NCI-H1930 (cell line): Measurements from ENCODE around the gene KCNJ4.

ENCODE experiments used
- DNase-seq, 2 experiments: peaks; one replicate each; lab custom pipeline; 2025; lab: John Stamatoyannopoulos, UW

KCNJ4 gene

DNA sequence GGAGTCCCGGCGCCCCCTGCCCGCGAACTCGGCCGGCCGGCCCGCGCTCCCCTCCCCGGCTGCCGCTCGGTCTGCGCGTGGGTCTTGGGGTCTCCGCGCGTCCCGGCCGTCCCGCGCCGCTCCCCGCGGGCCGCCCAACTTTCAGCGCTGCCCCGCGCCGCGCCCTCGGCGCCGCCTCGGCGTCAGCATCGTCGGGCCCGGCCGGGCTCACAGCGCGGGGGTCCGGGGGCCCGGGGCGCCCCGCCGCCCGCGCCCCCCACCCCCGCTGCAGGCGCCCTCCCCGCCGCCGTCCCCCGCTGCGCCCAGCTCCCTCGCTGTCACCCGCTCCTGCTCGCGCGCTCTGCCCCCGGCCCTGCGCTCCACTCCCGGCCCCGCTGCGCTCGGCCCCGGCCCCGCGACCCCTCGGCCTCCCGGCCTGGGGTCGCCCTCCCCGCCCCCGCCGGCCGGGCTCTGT is at the start of gene KCNJ4:
TSS of gene KCNJ4 (minus strand) at position 124 of the 454 bp plus-strand sequence. CDS start 27,067 bp downstream, outside the sequence.
- DNase-seq, result no peak

DNA sequence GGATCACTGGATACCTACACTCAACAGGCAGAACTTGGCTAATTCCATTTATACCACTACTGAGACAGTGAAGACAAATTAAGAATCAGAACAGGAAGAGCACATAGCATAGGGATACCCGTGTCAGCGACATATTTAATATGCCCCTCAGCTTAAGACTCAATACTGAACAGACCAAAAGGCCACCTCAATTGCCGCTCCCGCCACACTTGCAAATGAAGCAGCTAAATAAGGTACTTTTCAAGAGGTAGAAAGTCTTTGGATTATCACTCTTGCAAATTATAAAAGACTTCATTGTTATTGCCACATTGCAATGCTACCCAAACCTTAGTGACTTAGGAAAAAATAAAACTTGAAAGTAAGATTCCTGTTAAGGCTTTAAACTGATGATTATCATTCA is 48.0 kb upstream of the KCNJ4 start:
- DNase-seq, result no peak

DNA sequence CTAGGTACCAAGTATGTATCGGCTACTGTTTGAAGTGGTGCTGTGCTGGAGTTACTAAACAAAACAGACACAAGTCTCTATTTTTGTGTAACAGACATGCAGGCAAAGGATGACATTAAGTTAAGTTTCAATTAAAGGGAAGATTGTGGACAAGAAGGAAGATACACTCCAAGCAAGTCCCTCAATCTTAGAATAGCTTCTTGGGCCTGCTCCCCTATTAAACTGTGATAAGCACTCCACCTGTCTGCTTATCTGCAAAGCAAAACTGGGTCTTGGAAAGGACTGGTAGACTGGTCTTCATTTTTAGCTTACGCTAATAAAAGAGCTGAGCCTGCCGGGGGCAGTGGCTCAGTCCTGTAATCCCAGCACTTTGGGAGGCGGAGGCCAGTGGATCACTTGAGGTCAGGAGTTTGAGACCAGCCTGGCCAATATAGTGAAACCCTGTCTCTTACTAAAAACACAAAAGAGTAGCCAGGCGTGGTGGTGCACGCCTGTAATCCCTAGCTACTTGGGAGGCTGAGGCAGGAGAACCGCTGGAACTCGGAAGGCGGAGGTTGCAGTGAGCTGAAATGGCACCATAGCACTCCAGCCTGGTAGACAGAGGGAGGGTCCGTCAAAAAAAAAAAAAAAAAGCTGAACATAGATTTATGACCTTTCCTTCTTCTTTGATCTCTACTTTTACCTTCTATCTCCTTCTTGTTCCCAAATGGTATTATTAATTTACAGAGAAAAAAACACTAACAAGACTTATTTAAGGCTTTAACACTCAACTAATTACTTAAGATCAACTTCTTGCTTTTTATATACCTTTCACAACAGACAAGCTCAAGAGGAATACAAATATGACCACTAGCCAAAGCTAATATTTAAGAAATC is 47.0 kb upstream of the KCNJ4 start:
- DNase-seq, result no peak

DNA sequence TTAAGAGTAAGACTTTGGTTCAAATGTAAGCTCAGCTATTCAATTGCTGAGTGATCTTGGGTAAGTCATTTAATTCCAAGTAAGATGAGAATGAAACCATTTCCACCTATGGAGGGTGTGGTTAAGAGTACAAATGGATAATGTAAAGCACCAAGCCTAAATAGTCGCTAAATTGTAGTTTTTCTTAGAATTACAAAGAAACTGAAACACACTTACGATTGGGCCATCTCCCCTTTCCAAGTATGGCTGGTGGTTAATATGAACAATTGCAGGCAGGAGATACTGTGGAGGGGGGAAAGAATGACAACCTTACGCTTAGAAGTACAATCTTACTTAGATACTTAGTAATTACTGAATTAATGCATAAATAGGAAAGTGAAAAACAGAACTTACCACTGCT is 42.9 kb upstream of the KCNJ4 start:
- DNase-seq, result no peak

DNA sequence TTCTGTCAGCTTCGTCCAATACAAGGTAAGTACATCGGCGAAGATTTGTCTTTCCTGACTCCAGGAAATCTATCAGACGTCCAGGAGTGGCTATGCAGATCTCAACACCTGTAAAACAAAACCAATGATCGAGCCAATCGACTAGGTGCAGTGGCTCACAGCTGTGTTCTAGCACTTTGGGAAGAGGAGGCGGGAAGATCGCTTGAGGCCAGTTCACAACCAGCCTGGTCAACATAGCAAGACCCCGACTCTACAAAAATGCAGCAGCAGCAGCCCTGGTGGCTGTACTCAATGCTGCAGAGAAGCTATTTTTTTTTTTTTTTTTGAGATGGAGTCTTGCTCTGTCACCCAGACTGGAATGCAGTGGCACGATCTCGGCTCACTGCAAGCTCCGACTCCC is 39.9 kb upstream of the KCNJ4 start:
- no peak for DNase-seq

DNA sequence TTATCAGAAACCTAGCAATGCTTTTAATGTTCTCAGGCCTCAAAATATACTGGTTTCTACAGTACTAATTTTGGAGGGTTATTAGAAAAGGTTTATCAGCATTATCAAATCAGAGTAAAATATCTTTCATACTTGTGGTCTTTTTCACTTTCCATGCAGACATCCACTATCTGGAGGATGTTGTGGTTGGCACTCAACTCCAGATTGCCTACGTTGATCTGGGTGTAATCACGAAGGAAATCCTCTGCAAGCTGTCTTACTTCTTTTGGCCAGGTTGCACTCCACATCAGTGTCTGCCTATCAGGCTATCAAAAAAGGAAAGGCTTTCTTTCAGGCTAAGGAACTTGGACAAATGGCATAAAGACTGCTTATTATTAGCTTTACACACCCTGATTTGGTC is 39.5 kb upstream of the KCNJ4 start:
- DNase-seq, result no peak

DNA sequence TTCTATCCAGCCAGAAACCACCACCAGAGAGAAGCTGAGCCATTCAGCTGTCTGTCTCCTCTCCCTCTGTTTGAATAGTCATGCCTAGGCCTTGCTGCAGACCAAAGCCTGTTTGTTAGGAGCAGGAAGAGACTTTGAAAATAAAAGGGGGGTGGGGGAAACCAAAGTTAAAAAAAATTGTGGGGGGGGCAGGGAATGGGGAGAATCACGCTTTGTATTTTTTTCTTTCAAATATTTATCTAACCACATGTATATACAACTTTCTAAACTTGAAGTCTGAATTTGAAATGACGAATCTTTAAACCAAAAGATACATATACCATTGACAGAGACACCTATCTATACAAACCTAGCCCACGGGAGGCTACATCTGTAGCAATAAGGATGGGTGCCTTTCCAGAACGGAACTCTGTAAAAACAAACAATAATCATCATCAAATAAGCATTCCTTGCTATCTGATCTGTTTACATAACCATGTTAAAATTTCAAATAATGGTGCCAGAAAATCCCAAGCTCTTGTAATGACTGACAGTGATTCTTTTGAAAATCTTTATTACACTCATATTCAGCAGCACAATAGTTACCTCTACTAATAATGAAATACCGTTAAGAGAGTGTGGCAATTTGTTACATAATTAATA is 36.8 kb upstream of the KCNJ4 start:
- no peak for DNase-seq

DNA sequence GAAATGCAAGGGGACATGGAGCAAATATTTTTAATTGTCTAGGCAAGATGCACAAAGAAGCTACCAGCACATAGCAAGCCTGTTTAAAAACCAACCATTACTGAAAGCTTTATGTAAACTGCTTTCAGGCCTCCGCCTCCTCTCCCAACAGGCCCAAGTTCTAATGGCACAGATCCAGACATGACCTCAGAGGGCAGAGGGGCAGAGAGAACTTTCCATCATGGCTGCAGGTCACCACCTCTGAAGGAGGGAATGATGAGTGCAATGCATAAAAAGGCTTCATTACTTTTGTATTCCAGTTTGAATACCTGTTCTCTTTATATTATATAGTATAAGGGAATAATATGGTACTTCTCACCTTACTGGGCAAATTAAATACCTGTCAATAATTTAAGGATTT is 35.9 kb upstream of the KCNJ4 start:
- no peak for DNase-seq

DNA sequence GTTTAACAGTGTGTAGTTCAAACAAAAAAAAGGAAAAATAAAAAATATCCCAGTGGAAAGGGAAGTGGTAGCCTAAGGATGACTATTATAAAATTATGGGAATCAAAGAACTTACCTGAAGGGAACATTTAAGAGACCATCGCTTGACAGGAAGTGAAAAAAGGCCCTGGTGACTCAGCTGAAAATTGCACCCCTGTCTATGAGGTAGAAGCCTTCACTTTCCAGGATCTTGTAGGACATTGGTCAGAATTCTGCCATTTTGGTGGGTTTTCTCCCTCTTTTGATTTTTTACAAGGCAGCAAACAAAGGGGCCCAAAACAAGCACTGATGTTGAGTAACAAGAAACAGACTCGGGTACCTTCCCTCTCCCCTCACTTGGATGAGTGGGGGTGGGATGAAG is 35.5 kb upstream of the KCNJ4 start:
- DNase-seq, result no peak

DNA sequence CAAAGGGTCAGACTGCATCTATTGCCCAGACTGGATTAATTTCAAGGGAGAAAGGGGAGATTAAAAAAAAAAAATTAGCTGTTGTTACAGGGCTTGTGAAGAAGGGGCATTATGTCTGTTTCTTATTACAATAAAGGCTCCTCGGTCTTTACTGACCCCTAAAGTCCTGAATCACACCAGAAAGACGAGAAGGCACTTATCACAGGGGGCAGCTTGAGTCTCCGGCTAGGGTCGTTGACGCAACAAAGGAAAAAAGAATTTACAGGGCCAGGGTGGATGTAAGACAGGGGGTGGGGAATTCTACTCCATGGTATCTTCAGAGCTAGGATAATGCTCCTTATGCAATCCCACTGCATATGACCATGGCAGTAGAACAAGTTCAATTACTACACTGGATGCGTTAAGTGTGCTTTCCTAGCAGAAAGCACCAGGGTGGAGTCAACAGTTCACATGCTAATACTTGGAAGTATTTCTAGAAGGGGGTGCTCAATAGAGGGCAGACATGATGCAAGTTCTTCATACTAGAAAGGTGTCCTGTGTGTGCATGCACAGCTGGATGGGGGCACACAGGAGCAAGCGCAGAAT is 34.7 kb upstream of the KCNJ4 start:
- DNase-seq, result no peak

DNA sequence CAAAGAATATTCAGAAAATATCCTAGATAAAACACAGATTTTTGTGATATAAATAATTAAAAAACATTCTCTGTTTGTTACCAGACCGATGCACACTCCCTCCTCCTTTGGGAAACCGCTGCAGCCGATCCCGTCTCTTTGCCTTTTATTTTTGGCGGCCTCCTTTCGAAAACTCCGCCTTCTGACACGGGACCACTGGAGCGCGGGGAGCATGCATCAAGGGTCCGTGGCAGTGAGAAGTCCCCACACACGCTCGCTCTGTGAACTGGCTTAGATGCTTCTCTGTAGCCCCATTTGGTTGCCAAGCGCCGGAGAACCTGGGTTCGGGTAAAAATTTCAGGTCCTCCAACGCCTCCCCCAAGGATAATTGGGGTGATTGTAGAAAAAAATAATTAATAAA is 34.1 kb upstream of the KCNJ4 start:
- no peak for DNase-seq

DNA sequence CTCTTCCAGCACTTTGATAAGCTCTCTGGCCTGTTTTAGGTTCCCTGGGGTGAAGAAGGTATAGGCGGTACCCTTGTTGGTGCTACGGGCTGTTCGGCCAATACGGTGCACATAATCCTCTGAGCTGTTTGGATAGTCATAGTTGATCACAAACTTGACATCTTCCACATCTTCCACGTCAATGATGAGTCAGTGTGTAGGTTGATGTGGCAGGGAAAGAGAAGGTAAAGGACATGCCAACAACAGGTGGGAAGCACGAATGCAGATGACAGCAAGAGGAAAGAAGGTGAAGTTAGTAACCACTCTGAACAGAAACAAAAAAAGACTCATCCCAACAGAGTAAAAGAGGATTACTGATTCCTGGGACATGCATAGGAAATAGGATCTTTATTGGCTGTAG is 32.9 kb upstream of the KCNJ4 start:
- no peak for DNase-seq

DNA sequence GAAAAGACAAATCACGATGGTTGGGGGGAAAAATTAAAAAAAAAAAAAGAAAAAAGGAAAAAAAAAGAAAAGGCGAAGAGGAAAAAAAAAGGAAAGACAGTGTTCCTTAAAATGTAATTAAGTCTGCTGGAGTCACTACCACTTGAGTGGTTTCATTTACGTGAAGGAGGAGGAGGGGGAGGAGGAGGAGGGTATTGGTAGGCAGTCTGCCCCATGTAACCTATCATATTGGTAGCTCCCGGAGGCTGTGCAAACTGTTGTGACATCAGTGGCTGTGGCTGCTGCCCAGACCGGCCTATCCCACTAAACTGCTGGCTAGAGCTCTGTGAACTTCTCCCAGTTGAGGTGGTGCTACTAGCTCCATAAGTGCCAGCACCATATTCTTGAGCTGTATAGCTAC is 30.8 kb upstream of the KCNJ4 start:
- DNase-seq, result no peak

DNA sequence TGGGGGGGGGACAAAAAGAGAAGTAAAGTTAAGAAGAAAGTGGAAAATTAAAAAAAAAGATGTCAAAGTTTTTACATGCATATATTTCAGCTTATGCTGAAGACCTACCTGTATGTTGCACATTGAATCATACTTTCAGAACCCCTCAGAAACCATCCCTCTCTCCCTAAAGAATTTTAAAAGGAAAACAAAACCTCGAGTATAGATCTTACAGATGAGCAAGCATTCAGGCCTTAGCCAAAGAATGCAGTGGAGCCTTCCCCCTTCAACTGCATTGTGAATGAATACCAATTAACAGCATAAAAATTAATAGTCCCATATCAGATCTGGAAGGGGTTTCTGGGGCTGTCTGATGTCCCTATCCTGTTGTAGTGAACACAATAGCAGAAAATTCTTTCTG is 29.2 kb upstream of the KCNJ4 start:
- DNase-seq, result no peak

DNA sequence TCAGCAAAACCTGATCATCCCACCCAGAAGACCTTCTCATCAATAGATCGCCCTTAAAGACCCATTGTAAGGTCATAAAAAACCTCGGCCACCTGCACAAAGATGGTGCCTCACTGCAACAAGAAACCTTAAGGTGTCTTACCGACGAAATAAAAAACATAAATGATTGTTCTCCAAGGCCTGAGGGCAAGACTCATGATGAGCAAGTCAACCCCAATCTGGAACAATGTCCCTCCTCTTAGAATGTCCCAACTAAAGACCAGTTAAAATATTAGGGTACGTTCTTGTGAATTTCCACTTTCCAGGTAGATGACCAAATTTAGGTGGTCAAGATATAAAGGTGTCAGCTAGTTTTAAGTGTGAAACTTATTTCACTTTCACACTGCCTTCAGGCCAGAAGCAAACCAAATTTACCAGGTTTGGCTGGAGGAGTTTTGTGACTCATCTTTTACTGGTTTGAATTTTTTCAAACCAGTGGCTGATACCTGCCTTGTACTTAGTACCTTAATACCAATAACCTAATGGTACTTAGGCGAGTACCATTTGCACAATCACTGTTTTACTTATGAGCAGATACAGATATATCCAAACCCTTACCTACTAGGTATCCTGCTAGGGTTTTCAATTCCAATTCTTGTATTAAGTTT is 27.8 kb upstream of the KCNJ4 start:
- no peak for DNase-seq

DNA sequence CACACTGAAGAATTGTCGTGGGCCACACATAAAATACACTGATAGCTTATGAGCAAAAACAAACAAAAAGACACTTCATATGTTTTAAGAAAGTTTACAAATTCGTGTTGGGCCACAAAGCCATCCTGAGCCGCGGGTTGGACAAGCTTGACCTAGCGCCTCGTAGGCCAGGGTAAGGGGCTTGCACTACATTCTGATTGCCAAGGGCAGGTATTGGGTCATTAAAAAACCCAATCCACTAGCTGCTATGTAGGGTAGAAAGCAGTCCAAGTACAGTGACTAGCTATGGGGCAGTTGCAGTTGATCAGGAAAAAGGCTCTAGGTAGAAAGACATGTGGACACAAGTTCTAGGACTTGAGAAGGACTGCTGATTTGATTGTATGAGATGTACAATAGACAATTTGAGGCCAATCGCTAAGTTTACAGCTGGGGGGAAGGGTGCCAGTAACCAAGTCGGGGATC is 26.9 kb upstream of the KCNJ4 start:
- no peak for DNase-seq

DNA sequence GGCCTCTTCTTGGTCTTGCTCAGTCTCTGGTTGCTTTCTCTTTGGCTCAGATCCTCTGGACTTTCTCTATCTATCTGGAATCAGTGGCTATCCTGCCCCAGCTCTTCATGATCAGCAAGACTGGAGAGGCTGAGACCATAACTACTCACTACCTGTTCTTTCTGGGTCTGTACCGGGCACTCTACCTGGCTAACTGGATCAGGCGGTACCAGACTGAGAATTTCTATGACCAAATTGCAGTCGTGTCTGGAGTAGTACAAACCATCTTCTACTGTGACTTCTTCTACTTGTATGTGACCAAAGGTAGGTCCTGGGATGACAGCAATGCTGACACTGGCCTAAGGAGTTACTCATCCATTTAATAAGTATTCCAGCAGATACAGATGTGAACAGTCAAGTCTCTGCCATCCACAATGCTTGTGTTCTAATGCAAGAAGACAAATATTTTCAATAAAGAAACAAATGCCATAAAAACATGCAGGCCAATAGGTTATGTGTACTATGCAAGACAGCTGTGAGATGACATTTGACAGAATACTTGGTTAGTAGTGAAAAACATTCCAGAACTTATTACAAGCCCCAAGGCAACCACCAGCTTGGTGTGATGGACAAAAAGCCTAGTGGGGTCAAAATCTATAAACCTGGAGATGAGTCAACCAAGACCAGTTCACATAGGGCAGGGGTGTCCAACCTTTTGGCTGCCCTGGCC is 26.3 kb upstream of the KCNJ4 start:
- no peak for DNase-seq

DNA sequence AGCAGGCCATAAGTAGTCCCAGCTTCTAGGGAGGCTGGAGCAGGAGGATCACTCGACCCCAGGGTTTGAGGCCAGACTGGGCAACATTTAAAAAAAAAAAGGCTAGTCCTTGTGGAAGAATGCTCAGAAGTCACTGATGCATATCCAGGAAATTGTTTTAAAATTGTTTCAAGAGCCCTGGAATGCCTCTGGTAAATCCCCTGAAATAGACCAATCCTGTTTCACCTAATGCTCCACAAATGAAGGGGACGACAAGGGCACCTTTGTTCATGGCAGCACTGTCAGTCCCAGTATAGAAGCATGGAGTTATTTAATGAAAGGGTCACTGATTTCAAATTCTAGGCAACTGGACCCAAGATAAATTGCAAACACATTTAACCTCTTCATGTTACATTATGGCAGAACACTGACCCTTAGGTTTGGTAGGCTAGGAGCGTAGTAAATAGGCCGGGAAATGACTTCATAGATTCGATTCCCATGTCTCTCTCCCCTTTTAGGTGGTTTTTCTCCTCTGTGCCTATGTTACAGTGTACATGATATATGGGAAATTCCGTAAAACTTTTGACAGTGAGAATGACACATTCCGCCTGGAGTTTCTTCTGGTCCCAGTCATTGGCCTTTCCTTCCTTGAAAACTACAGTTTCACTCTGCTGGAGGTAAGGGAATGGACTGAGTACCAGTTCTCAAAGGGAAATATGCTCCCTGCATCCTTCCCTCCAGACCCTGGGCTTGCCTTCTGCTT is 24.3 kb upstream of the KCNJ4 start:
- DNase-seq, result no peak

DNA sequence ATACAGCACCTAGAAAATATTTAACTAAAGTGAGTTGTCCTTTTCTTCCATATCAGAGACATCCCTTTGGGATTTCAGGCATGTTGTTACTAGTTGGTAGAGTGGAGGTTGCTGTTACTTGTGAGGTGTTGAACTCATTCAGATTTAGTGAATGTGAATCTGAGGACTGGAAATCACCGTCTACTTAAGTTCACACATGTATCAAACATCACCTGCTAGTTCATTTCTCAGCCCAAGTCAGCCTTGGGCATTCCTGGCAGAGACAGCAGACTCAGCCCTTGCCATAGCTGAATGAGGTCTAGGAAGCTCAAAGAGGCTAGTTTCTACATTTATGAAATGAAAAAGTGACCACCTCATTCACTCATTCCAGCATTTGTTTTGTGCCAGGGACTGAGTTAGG is 22.6 kb upstream of the KCNJ4 start:
- no peak for DNase-seq

DNA sequence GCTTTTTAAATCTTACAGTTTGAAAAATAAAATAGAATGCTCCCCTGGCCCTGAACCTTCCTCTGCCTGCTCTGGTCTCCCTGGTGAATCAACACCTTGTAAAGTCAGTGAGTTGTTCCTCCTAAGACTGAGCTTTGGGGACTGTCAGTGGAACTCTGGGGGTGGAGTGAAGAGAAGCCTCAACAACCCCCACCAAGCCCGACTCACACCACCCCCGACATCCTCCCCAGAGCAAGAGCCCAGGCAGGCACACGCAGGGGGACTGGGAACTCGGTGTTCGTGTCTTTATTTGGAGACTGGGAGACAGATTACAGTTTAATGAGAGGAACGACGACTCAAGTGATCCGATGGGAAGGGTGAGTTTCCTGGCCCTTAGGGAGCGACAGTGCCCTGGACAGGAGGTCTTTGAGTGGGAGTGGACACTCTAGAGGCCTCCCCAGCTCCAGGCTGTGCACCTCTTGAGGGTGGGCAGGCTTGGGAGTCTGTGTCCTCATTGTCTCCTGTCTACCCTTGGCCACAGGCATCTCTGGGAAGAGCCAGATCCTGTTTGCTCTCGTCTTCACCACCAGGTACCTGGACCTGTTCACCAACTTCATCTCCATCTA is 19.1 kb upstream of the KCNJ4 start:
- DNase-seq, result no peak

DNA sequence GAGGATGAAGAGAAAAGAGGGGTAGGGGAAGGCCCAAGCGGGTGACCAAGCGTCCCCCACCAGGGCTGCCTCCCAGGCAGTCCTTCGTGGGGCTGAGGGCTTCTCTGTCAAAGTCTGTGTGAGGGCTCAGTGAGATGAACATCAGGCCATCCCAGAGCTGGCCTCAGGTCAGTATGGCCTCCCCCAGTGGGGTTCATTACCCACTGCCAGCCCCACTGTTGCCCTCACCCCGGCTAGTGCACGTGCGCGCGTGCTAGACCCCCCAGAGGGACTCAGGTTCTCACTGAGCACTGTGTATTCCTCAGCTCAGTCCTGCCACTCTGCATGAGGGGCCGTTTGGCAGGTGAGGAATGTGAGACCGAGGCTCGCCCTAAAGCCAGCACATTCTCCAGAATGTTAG is 16.2 kb upstream of the KCNJ4 start:
- no peak for DNase-seq
